MV-4-11 (cell line): ENCODE measurements around the gene GLT6D1.
"Not testable (repeated sequence)": the region's sequence is repeated elsewhere in the genome, so short reads cannot be mapped to it uniquely, and the experiment has no call there.

Source experiments
- DNase-seq: peaks from one replicate; lab custom pipeline; 2025; lab: John Stamatoyannopoulos, UW

The GLT6D1 gene

GRCh38 chr9:135664801-135665794, 25.8 kb upstream of the GLT6D1 start:
- DNase-seq = no peak

- no peak for DNase-seq
Observed at GRCh38 chr9:135664266-135664665, 24.9 kb upstream of the GLT6D1 start.

GRCh38 chr9:135663857-135664256, 24.5 kb upstream of the GLT6D1 start:
- DNase-seq = no peak

GRCh38 chr9:135663451-135663770, 24.1 kb upstream of the GLT6D1 start:
- no peak for DNase-seq

- DNase-seq = no peak
Observed at GRCh38 chr9:135662758-135663450, 23.6 kb upstream of the GLT6D1 start, which contains the start of gene LCN9. TSS of gene LCN9 (plus strand) at chr9:135663309. CDS start at chr9:135663322, 13 bp downstream.

- DNase-seq = no peak
Observed at GRCh38 chr9:135661816-135662560, 22.6 kb upstream of the GLT6D1 start.

GRCh38 chr9:135660407-135660806, 21.1 kb upstream of the GLT6D1 start:
- DNase-seq = no peak

GRCh38 chr9:135659252-135659651, 19.9 kb upstream of the GLT6D1 start:
- DNase-seq = no peak

GRCh38 chr9:135657416-135657815, 18.1 kb upstream of the GLT6D1 start:
- no peak for DNase-seq

GRCh38 chr9:135655317-135655716, 16.0 kb upstream of the GLT6D1 start:
- DNase-seq = no peak

- DNase-seq = no peak
Observed at GRCh38 chr9:135650408-135650807, 11.1 kb upstream of the GLT6D1 start.

- DNase-seq = no peak
Observed at GRCh38 chr9:135649508-135649907, 10.2 kb upstream of the GLT6D1 start.

- no peak for DNase-seq
Observed at GRCh38 chr9:135648494-135649410, 9.4 kb upstream of the GLT6D1 start.

- peak; percentile 11 for DNase-seq
Observed at GRCh38 chr9:135647884-135648283, 8.5 kb upstream of the GLT6D1 start.

- DNase-seq = no peak
Observed at GRCh38 chr9:135644631-135645218, 5.4 kb upstream of the GLT6D1 start.

- DNase-seq = no peak
Observed at GRCh38 chr9:135641745-135642144, 2.4 kb upstream of the GLT6D1 start.

GRCh38 chr9:135641047-135641446, 1.7 kb upstream of the GLT6D1 start:
- no peak for DNase-seq

- not testable (repeated sequence) for DNase-seq
Observed at GRCh38 chr9:135636930-135637530, 2.3 kb downstream of the GLT6D1 start.

- DNase-seq = no peak
Observed at GRCh38 chr9:135632841-135633240, 6.5 kb downstream of the GLT6D1 start.

GRCh38 chr9:135624282-135624681, 15.1 kb downstream of the GLT6D1 start:
- no peak for DNase-seq
